ENCODE measurements around the gene CHRNA4.

The CHRNA4 gene

GRCh38 chr20:63331741-63332400 is 29.3 kb downstream of the CHRNA4 start:
- DNase-seq, result no peak

DNA sequence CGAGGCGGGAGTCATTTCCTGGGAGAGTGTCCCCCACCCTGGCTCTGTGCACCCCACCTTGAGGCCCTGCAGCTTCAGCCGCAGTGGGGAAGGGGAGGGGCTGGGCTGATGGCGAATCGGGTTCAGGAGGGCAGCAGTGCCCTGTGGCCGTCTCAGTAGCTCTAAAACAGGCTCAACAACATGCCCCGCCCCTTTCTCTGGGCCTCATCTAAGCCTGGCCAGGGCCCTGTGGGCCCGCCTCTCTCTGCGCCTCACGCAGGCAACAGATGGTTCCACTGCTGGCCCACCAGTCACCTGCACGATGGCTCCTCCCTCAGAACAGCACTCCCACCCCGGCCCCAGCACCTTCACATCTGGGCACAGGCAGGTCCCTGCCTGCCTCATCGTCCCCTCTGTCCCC is 30.2 kb downstream of the CHRNA4 start:
- no peak for DNase-seq

DNA sequence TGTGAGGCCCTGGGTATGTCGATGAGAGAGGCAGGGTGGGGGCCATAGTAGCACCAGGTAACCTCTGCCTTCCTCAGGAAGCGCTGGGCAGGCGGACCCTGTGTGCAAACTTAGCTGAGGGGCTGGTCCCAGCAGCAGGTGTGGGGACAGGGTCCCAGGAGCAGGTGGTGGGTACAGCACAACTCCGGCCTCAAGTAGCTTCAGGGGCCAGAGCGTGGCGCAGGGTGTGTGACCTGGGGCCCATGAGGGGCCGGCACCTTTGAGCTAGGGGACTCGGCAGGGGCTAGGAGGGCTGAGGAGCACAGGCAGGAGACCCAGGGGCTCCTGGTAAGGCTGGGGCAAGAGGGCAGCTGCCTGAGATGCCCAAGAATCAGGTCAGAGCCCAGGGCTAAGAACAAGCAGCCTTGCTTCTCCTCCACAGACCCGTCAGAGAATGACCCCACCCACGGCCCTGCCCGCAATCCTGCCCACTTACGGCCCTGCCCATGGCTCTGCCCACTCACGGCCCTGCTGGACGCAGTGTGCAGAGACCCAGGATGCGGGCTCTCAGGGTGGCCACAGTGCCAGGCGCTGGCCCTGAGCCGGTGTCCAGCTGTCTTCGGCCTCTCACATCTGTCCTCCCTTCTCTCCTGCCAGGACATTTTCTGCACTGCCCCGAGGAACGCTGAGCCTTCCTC is 30.9 kb downstream of the CHRNA4 start:
- no peak for DNase-seq

DNA sequence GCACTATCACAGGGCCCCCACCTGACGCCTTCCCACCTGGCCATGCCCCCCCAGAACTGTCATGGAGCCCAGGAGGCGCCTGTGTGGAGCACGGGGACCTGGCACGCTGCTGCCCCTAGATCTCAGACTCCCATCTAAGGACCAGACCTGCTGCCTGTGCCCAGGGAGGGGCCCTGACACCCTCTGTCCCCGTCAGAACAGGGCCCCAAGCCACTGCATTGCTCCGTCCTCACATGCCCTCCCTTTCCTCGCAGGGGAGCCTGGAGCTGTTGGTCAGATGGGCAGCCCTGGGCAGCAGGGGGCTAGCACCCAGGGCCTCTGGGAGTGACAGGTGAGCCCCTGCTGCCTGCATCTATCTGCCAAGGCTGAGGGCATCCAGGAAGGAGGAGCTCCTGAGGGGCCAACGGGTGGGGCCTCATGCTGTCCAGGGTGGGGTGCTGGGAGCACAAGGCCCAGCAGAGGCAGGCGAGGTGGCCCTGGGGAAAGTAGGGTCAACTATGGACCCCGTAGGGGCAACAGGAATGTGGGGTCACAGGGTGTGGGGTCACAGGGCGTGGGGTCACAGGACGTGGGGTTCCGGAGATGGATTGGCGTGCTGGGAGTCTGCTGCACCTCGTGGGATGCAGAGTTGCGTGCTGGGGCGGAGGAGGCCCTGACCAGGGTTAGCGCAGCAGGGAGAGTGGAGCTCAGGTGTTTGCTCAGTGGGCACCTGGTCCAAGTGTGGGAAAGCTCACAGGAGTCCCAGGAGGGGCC is 31.6 kb downstream of the CHRNA4 start:
- no peak for DNase-seq

DNA sequence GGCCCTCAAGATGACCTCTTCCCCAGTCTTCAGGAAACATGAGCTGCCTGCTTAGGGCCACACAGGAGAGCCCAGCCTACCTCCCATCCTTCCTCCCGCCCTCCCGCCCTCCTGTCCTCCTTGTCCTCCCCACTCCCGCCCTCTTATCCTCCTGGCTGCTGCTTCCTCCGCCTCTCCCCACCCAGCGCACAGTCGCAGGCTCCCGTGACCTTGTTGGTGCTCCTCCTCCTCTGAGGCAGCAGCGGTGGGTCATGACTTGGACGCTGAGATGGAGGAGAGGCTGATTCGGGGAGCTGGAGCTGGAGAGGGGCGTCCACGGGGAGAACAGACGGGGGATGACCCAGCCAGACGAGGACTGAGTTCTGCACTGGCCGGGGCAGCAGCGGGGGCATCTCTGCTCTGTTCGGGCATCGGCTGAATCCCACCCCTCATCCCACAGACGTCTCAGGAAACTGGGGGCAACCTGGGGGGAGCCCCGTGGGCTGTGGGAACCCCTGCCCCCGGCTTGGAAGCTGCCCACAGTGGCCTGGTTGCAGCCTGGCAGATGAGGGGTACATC is 32.4 kb downstream of the CHRNA4 start:
- no peak for DNase-seq

GRCh38 chr20:63328026-63328700 is 33.0 kb downstream of the CHRNA4 start:
- DNase-seq, result no peak

DNA sequence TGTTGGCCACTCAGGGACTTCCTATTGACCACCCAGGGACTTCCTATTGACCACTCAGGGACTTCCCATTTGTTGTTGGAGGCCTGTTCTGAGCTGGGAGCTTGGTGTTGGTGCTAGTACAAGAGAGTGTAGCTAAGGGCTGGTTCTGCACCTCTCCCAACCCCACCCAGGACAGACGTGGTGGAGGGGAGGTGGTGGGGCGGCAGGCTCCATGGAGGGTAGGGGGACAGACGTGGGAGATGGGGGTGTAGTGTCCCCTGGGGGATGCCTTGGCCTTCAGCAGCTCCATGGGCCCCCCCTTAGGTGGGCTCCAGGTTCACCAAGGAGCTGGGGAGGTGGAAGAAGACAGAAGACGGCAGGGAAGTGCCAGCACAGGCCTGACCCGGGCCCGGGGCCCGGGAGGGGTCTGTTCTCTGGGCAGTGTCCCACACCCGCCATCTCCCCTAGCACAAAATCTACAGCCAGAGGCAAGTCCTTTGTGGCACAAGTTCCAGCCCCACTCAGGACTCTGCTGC is 33.9 kb downstream of the CHRNA4 start:
- DNase-seq, result no peak

DNA sequence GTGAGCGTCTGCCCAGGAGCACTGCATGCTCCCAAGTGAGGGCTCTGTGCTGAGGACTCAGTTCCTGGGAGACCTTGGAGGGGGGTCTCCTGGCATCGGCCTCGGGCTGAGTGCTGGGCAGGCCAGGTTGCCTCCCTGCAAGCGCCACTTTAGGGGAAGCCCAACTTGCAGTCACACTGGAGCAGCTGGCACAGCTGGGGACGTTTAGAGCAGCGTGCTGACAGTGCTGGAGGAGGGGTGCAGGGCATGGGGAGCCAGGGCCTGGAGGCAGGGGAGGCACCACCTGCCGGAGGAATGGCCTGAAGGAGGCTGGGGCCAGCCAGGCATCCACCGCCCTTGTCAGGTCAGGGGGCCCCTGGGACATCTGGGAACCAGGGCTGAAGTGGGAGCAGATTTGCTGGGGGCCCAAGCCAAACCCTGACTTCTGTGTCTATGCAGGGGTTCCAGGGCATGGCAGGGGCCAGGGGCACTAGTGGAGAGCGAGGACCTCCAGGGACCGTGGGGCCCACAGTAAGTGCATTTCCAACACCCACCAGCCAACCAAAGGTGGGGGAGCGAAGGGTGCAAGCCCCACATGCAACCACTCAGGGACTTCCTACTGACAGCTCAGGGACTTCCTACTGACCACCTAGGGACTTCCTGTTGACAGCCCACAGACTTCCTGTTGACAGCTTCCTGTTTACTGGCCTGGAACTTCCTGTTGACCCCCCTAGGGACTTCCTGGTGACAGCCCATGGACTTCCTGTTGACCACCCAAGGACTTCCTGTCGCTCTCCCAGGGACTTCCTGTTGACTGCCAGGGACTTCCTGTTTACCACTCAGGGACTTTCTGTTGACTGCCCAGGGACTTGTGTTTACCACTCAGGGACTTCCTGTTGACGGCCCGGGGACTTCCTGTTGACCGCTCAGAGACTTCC is 34.6 kb downstream of the CHRNA4 start:
- DNase-seq, result peak; percentile 15 to 36 (median 28)

DNA sequence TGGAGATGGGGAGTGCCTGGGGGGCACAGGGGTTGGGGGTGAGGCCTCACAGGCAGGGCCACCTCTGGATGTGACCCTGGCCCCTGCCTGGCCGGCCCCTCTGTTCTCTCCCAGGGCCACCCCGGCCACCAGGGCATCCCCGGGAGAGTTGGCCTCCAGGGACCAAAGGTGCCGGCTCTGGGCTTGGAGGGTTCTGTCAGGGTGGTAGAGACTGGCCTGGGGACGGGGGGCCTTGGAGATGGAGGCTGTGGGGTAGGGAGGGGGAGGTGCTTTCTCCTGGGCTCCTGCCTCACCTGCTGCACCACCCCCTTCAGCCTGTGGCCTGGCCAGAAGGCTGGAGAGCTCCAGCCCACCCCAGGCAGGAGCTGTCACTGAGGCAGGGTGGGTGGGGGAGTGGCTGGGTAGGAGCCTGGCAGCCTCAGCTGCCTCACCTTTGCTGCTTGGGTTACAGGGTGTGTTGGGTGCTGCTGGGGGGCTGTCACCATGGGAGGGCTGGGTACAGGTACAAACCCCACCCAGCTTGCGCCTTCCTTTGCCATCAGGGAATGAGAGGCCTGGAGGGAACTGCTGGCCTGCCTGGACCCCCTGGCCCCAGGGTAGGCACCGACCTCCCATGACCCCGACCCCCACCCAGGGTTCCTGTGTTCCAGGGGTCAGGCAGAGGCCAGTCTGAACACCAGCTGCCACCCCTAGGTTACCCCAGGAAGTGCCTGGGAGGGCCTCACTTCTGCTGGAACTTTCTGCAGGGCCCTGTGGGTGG is 35.4 kb downstream of the CHRNA4 start:
- no peak for DNase-seq

GRCh38 chr20:63325021-63325471 is 36.1 kb downstream of the CHRNA4 start:
- DNase-seq, result no peak

- no peak for DNase-seq
These were observed 37.7 kb downstream of the CHRNA4 start for GRCh38 chr20:63323357-63323981.

DNA sequence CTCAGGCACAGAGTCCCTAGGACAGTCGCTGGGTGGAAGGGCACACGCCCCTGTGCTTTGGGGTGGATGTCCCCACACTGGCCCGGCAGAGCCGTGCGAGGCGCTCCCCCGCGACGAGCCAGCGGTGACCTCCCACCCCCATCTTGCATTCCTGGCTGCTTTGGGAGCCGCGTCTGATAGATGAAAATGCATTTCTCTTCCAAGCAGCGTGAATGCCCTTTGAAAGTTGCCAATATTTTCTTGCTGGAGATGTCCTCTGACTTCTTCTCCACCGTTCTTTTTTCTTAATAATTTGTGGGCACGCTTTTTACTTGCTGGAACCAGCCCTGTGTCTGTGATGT is 38.2 kb downstream of the CHRNA4 start:
- no peak for DNase-seq

GRCh38 chr20:63322146-63322932 is 38.8 kb downstream of the CHRNA4 start:
- DNase-seq, result no peak

DNA sequence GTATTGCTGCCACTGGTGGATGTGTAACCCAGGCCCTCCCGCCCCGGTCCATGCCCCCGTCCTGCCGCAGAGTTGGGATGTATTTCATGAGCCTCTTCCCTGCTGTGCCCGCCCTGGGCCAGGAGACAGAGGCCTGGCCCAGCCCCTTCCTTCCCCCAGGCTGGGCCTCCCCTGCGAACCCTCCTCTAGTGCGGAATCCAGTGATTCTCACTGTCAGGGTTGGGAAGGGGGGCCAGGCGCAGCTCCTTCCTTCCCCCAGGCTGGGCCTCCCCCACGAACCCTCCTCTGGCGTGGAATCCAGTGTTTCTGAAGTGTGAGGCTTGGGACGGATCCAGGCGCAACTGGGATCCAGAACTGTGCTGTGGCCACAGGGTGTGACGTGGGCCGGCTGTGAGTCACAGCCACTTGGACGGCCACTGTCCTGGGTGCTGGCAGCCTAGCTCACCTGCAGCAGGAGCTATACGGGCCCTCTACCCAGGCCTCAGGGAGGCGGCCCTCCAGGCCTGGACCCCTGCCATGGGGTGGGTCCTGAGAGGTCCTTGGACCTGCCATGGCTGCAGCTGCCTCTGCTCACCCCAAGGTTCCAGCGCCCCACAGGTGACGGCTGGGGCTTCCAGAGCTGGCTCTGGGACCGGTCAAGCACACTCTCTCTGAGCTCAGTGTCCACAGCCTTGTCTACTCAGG is 39.9 kb downstream of the CHRNA4 start:
- no peak for DNase-seq

- no peak for DNase-seq
These were observed 40.5 kb downstream of the CHRNA4 start for GRCh38 chr20:63320616-63321147.

DNA sequence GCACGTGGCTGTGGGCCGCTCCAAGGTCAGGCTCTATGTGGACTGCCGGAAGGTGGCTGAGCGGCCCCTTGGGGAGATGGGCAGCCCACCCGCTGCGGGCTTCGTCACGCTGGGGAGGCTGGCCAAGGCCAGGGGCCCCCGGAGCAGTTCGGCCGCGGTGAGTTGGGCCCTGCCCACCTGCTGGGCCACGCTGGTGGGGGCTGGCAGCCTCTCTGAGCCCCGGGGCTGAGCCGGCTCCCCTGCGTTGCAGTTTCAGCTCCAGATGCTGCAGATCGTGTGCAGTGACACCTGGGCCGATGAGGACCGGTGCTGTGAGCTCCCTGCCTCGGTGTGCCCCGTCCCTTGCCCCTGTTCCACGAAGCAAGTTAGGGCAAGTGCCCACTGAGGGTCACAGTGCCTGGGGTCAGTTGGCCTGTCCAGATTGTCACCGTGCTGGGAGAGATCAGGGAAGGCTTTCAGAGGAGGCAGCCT is 41.1 kb downstream of the CHRNA4 start:
- no peak for DNase-seq

- no peak for DNase-seq
These were observed 41.7 kb downstream of the CHRNA4 start for GRCh38 chr20:63319164-63320040.

All from suppressor macrophage treated with lipopolysaccharide for 1 hour (primary cell).